Calu3 (cell line): ENCODE data around the gene KCNH1. TPM values are rescaled to one million over a fixed set of nuclear protein-coding genes. Genes with fewer than 3 reads are reported as not detected.
A peak's percentile ranks its signal among the peaks of the same experiment; 100 is the strongest.
"Not testable (repeated sequence)": the region's sequence is repeated elsewhere in the genome, so short reads cannot be mapped to it uniquely, and the experiment has no call there.

Source experiments
- BruUV-seq: library from RNA; stranded (reverse); fragments of 400-500 nt; replicated peaks from 2 replicates; lab custom pipeline; 2021; lab: Mats Ljungman, UMichigan
- CTCF ChIA-PET: fragments of 300-600 bp; sonication (Branson Sonifier 250); formaldehyde crosslinking; loops from one replicate; lab custom pipeline; 2022; ENCODE audit warnings: antibody characterized with exemption; lab: Charles Lee
- DNase-seq: peaks from one replicate; pipeline ENCODE4 v3.0.0; 2022
- H3K27ac Mint-ChIP-seq: one replicate; pipeline ENCODE4 v1.8.0; 2022; ENCODE audit warnings: mixed read lengths; ENCODE audit not compliant: unreplicated experiment
- H3K27me3 Mint-ChIP-seq: one replicate; pipeline ENCODE4 v1.8.0; 2022; ENCODE audit warnings: mixed read lengths; ENCODE audit not compliant: unreplicated experiment
- H3K36me3 Mint-ChIP-seq: one replicate; pipeline ENCODE4 v1.8.0; 2022; ENCODE audit warnings: mild to moderate bottlenecking, moderate library complexity, mixed read lengths; ENCODE audit not compliant: insufficient read depth, unreplicated experiment
- H3K4me1 Mint-ChIP-seq: one replicate; pipeline ENCODE4 v1.8.0; 2022; ENCODE audit warnings: mild to moderate bottlenecking, low read depth, mixed read lengths; ENCODE audit not compliant: unreplicated experiment
- H3K4me3 Mint-ChIP-seq: one replicate; pipeline ENCODE4 v1.8.0; 2022; ENCODE audit warnings: mild to moderate bottlenecking, low read depth, moderate library complexity, mixed read lengths; ENCODE audit not compliant: unreplicated experiment
- H3K9me3 Mint-ChIP-seq: one replicate; pipeline ENCODE4 v1.8.0; 2022; ENCODE audit warnings: low read depth, mixed read lengths; ENCODE audit not compliant: unreplicated experiment
- CTCF ChIP-seq: fragments of 200-600 bp; IDR thresholded peaks from one replicate; pipeline ENCODE4 v1.8.0; 2022; ENCODE audit warnings: antibody characterized with exemption; ENCODE audit not compliant: unreplicated experiment
- intact Hi-C: fragments of 100-400 bp; cut with micrococcal nuclease; formaldehyde crosslinking; loops from one replicate; pipeline ENCODE4 v1.10.0; 2022; ENCODE audit not compliant: unreplicated experiment
- total RNA-seq: library from RNA; stranded (reverse); gene quantifications from 2 replicates; pipeline ENCODE4 v1.2.3, GENCODE V29; 2022

KCNH1 gene
- total RNA-seq, 1 experiment from 2014 or later: not detected

GRCh38 chr1:211091867-211092266 lies 42.1 kb downstream of the KCNH1 start:
- no peak for DNase-seq
- CTCF ChIA-PET: no interaction called here
- intact Hi-C loops: no loop called here
- Mint-ChIP-seq H3K27me3 (no peaks in the 10 kb centered on the region), H3K4me3 (no peak overlapping the region), H3K9me3 (peaks cover 2% of the 10 kb centered on the region), H3K36me3 (no peaks in the 10 kb centered on the region), H3K27ac (no peak overlapping the region), H3K4me1 (no peaks in the 10 kb centered on the region)
- BruUV-seq: no TSS peak
- no peak for TF ChIP-seq CTCF

- H3K4me3 Mint-ChIP-seq: no peak overlapping the region
- DNase-seq: no peak
- H3K36me3 Mint-ChIP-seq: no peaks in the 10 kb centered on the region
- intact Hi-C loops: no loop called here
- CTCF ChIA-PET: no interaction called here
- TF ChIP-seq CTCF: no peak
- H3K27ac Mint-ChIP-seq: no peak overlapping the region
- H3K4me1 Mint-ChIP-seq: no peaks in the 10 kb centered on the region
- no peaks in the 10 kb centered on the region for H3K27me3 Mint-ChIP-seq
- no TSS peak for BruUV-seq
- H3K9me3 Mint-ChIP-seq: no peaks in the 10 kb centered on the region
Observed at GRCh38 chr1:211089536-211089935, 44.4 kb downstream of the KCNH1 start.

DNA sequence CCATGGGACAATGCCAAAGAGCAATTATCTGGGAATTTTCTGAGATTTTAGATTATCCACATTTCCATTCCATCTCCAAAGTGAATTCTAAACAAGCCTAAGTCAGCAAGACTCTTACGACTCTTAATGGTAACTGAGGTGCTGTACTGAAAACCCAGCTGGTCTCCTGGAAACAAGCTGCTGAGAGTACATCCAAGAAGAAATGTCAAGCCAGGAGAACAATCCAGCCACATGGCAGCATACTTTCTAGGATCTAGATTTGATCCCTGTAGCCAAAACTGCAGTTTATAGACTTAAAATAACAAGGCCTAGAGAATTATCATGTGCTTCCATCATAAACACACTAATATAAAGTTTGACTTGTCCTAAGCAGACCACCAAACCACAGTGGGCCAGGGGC lies 45.8 kb downstream of the KCNH1 start:
- TF ChIP-seq CTCF: no peak
- H3K27ac Mint-ChIP-seq: no peak overlapping the region
- CTCF ChIA-PET: no interaction called here
- no peaks in the 10 kb centered on the region for H3K4me1 Mint-ChIP-seq
- no peak overlapping the region for H3K4me3 Mint-ChIP-seq
- no peaks in the 10 kb centered on the region for H3K27me3 Mint-ChIP-seq
- intact Hi-C loops: no loop called here
- no peaks in the 10 kb centered on the region for H3K9me3 Mint-ChIP-seq
- no peak for DNase-seq
- no TSS peak for BruUV-seq
- no peaks in the 10 kb centered on the region for H3K36me3 Mint-ChIP-seq

DNA sequence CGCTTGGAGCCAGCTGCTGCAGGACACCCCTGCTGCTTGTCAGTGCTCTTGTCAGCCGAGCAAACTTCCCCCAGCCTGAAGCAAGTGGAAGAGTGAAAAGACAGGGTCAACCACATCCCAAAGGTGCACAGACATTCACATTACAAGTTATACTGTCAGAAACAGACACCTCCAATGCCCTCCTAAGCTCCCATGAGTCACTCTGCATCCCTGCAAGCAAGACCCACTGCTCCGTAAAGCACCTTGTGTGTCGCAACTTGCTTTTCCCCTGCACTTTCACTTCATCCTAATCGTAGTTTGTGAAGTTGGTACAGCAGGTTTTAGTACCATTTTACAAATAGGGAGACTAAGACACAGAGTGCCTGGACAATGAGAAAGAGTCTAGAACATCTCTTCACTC lies 51.1 kb downstream of the KCNH1 start:
- TF ChIP-seq CTCF: no peak
- peak; percentile 22 for DNase-seq
- no peaks in the 10 kb centered on the region for H3K4me1 Mint-ChIP-seq
- no peaks in the 10 kb centered on the region for H3K36me3 Mint-ChIP-seq
- BruUV-seq: no TSS peak
- no peaks in the 10 kb centered on the region for H3K9me3 Mint-ChIP-seq
- no peaks in the 10 kb centered on the region for H3K27me3 Mint-ChIP-seq
- H3K4me3 Mint-ChIP-seq: no peak overlapping the region
- intact Hi-C loops: no loop called here
- no peak overlapping the region for H3K27ac Mint-ChIP-seq
- CTCF ChIA-PET: interaction anchor here (0.6 kb wide), 1 partner anchor 46 kb away, joined by 8 read pairs; no protein-coding TSS in a partner anchor

- CTCF ChIA-PET, BruUV-seq, H3K4me3 Mint-ChIP-seq, H3K27ac Mint-ChIP-seq, intact Hi-C loops, DNase-seq, H3K27me3 Mint-ChIP-seq, H3K9me3 Mint-ChIP-seq, H3K4me1 Mint-ChIP-seq, H3K36me3 Mint-ChIP-seq: not testable (repeated sequence)
Observed at GRCh38 chr1:211081447-211081846, 52.5 kb downstream of the KCNH1 start.
